ENCODE measurements around the gene FRMD4A.

FRMD4A gene

GRCh38 chr10:13656337-13657100, 674.2 kb downstream of the FRMD4A start:
- no peak overlapping the region for H3K27ac ChIP-seq (replicated peaks; ENCODE audit: low read length)
- no peak overlapping the region for H2BK15ac ChIP-seq (ENCODE audit: low read length)
- H2AFZ ChIP-seq (ENCODE audit: low read length), result no peak overlapping the region
- H4K91ac ChIP-seq (ENCODE audit: low read depth, low read length, poor library complexity), result peak overlapping the region; percentile 54
- DNase-seq (ENCODE audit: low spot score), result no peak
- no peaks in the 10 kb centered on the region for H3K79me1 ChIP-seq (ENCODE audit: low read depth, low read length)
- no CpG with 5 or more reads among the region's 68 CpGs for WGBS, 2 donors (ENCODE audit: extremely low coverage in 2 of 2, insufficient read length in 2 of 2, insufficient replicate concordance in 1 of 2)
- no peak overlapping the region for H4K8ac ChIP-seq (ENCODE audit: low read depth, low read length)
- no peaks in the 10 kb centered on the region for H3K9me3 ChIP-seq (replicated peaks in 1 of 2; ENCODE audit: control insufficient read depth in 2 of 2, insufficient read depth in 1 of 2, low read depth in 1 of 2, low read length in 2 of 2)
- H3K4ac ChIP-seq (ENCODE audit: low read length), result no peak overlapping the region
- no peak overlapping the region for H3K14ac ChIP-seq (ENCODE audit: low read length)
- H2BK120ac ChIP-seq (ENCODE audit: low read depth, low read length), result no peak overlapping the region
- H2AK5ac ChIP-seq (ENCODE audit: low read depth, low read length), result no peak overlapping the region
- peak overlapping the region; percentile 10 for H2BK5ac ChIP-seq (ENCODE audit: low read length)
- H3K18ac ChIP-seq (ENCODE audit: low read length), result peak overlapping the region; percentile 9
- no peaks in the 10 kb centered on the region for H3K27me3 ChIP-seq (ENCODE audit: control insufficient read depth in 3 of 3, insufficient read depth in 3 of 3, low read depth in 1 of 3, low read length in 3 of 3)
- peaks cover 37 to 98% of the 10 kb centered on the region in 2 donors for H3K36me3 ChIP-seq (replicated peaks in 1 of 2; ENCODE audit: control insufficient read depth in 2 of 2, insufficient read depth in 2 of 2, low read length in 2 of 2)
- H3K4me2 ChIP-seq (ENCODE audit: insufficient read depth, low read length, poor library complexity, severe bottlenecking), result no peak overlapping the region
- no peak overlapping the region for H3K9ac ChIP-seq (ENCODE audit: low read depth, low read length, poor library complexity)
- no peak overlapping the region for H2BK12ac ChIP-seq (ENCODE audit: low read length)
- H3K23ac ChIP-seq (ENCODE audit: low read depth, low read length, poor library complexity), result no peak overlapping the region
- H3K4me1 ChIP-seq (ENCODE audit: control insufficient read depth in 2 of 2, insufficient read depth in 1 of 2, low read depth in 1 of 2, low read length in 2 of 2), result peaks cover 0 to 11% of the 10 kb centered on the region in 2 donors
- no peak overlapping the region for H3K4me3 ChIP-seq (ENCODE audit: low read length in 2 of 2)

- H3K4me2 ChIP-seq (ENCODE audit: insufficient read depth, low read length, poor library complexity, severe bottlenecking), result no peak overlapping the region
- H2BK15ac ChIP-seq (ENCODE audit: low read length), result no peak overlapping the region
- H3K4ac ChIP-seq (ENCODE audit: low read length), result no peak overlapping the region
- H3K23ac ChIP-seq (ENCODE audit: low read depth, low read length, poor library complexity), result no peak overlapping the region
- DNase-seq (ENCODE audit: low spot score), result no peak
- H3K4me1 ChIP-seq (ENCODE audit: control insufficient read depth in 2 of 2, insufficient read depth in 1 of 2, low read depth in 1 of 2, low read length in 2 of 2), result peaks cover 0 to 2% of the 10 kb centered on the region in 2 donors
- peaks cover 41 to 99% of the 10 kb centered on the region in 2 donors for H3K36me3 ChIP-seq (replicated peaks in 1 of 2; ENCODE audit: control insufficient read depth in 2 of 2, insufficient read depth in 2 of 2, low read length in 2 of 2)
- no CpG with 5 or more reads among the region's 4 CpGs for WGBS, 2 donors (ENCODE audit: extremely low coverage in 2 of 2, insufficient read length in 2 of 2, insufficient replicate concordance in 1 of 2)
- no peak overlapping the region for H4K91ac ChIP-seq (ENCODE audit: low read depth, low read length, poor library complexity)
- H2BK120ac ChIP-seq (ENCODE audit: low read depth, low read length), result no peak overlapping the region
- no peak overlapping the region for H3K18ac ChIP-seq (ENCODE audit: low read length)
- H3K27ac ChIP-seq (replicated peaks; ENCODE audit: low read length), result no peak overlapping the region
- no peak overlapping the region for H2BK12ac ChIP-seq (ENCODE audit: low read length)
- H3K9me3 ChIP-seq (replicated peaks in 1 of 2; ENCODE audit: control insufficient read depth in 2 of 2, insufficient read depth in 1 of 2, low read depth in 1 of 2, low read length in 2 of 2), result no peaks in the 10 kb centered on the region
- H3K9ac ChIP-seq (ENCODE audit: low read depth, low read length, poor library complexity), result no peak overlapping the region
- H3K14ac ChIP-seq (ENCODE audit: low read length), result no peak overlapping the region
- no peaks in the 10 kb centered on the region for H3K79me1 ChIP-seq (ENCODE audit: low read depth, low read length)
- no peak overlapping the region for H3K4me3 ChIP-seq (ENCODE audit: low read length in 2 of 2)
- H3K27me3 ChIP-seq (ENCODE audit: control insufficient read depth in 3 of 3, insufficient read depth in 3 of 3, low read depth in 1 of 3, low read length in 3 of 3), result no peaks in the 10 kb centered on the region
- no peak overlapping the region for H2AK5ac ChIP-seq (ENCODE audit: low read depth, low read length)
- H4K8ac ChIP-seq (ENCODE audit: low read depth, low read length), result no peak overlapping the region
- H2AFZ ChIP-seq (ENCODE audit: low read length), result no peak overlapping the region
- no peak overlapping the region for H2BK5ac ChIP-seq (ENCODE audit: low read length)
Measured at GRCh38 chr10:13654846-13655245, 675.9 kb downstream of the FRMD4A start.

GRCh38 chr10:13654118-13654830, 676.5 kb downstream of the FRMD4A start:
- Histone ChIP-seq H4K8ac (ENCODE audit: low read depth, low read length) (no peak overlapping the region), H2AFZ (ENCODE audit: low read length) (no peak overlapping the region), H3K4me3 (ENCODE audit: low read length in 2 of 2) (no peak overlapping the region), H2BK15ac (ENCODE audit: low read length) (no peak overlapping the region), H3K9ac (ENCODE audit: low read depth, low read length, poor library complexity) (no peak overlapping the region), H2BK12ac (ENCODE audit: low read length) (no peak overlapping the region), H3K79me1 (ENCODE audit: low read depth, low read length) (no peaks in the 10 kb centered on the region), H3K9me3 (replicated peaks in 1 of 2; ENCODE audit: control insufficient read depth in 2 of 2, insufficient read depth in 1 of 2, low read depth in 1 of 2, low read length in 2 of 2) (no peaks in the 10 kb centered on the region), H3K23ac (ENCODE audit: low read depth, low read length, poor library complexity) (no peak overlapping the region), H4K91ac (ENCODE audit: low read depth, low read length, poor library complexity) (no peak overlapping the region), H3K4me2 (ENCODE audit: insufficient read depth, low read length, poor library complexity, severe bottlenecking) (no peak overlapping the region), H3K18ac (ENCODE audit: low read length) (no peak overlapping the region), H3K14ac (ENCODE audit: low read length) (no peak overlapping the region), H2BK5ac (ENCODE audit: low read length) (no peak overlapping the region), H3K4me1 (ENCODE audit: control insufficient read depth in 2 of 2, insufficient read depth in 1 of 2, low read depth in 1 of 2, low read length in 2 of 2) (peaks cover 0 to 2% of the 10 kb centered on the region in 2 donors), H3K36me3 (replicated peaks in 1 of 2; ENCODE audit: control insufficient read depth in 2 of 2, insufficient read depth in 2 of 2, low read length in 2 of 2) (peaks cover 41 to 99% of the 10 kb centered on the region in 2 donors), H3K4ac (ENCODE audit: low read length) (no peak overlapping the region), H2AK5ac (ENCODE audit: low read depth, low read length) (no peak overlapping the region), H2BK120ac (ENCODE audit: low read depth, low read length) (no peak overlapping the region), H3K27me3 (ENCODE audit: control insufficient read depth in 3 of 3, insufficient read depth in 3 of 3, low read depth in 1 of 3, low read length in 3 of 3) (no peaks in the 10 kb centered on the region), H3K27ac (replicated peaks; ENCODE audit: low read length) (no peak overlapping the region)
- DNase-seq (ENCODE audit: low spot score), result no peak
- no CpG with 5 or more reads among the region's 8 CpGs for WGBS, 2 donors (ENCODE audit: extremely low coverage in 2 of 2, insufficient read length in 2 of 2, insufficient replicate concordance in 1 of 2)

GRCh38 chr10:13652860-13653259, 677.9 kb downstream of the FRMD4A start:
- Histone ChIP-seq H2AFZ (ENCODE audit: low read length) (no peak overlapping the region), H4K91ac (ENCODE audit: low read depth, low read length, poor library complexity) (no peak overlapping the region), H3K9ac (ENCODE audit: low read depth, low read length, poor library complexity) (no peak overlapping the region), H2BK5ac (ENCODE audit: low read length) (no peak overlapping the region), H2BK120ac (ENCODE audit: low read depth, low read length) (no peak overlapping the region), H3K9me3 (replicated peaks in 1 of 2; ENCODE audit: control insufficient read depth in 2 of 2, insufficient read depth in 1 of 2, low read depth in 1 of 2, low read length in 2 of 2) (no peaks in the 10 kb centered on the region), H3K36me3 (replicated peaks in 1 of 2; ENCODE audit: control insufficient read depth in 2 of 2, insufficient read depth in 2 of 2, low read length in 2 of 2) (peaks cover 36 to 100% of the 10 kb centered on the region in 2 donors), H3K14ac (ENCODE audit: low read length) (no peak overlapping the region), H3K4me3 (ENCODE audit: low read length in 2 of 2) (no peak overlapping the region), H3K4me2 (ENCODE audit: insufficient read depth, low read length, poor library complexity, severe bottlenecking) (no peak overlapping the region), H4K8ac (ENCODE audit: low read depth, low read length) (no peak overlapping the region), H3K27me3 (ENCODE audit: control insufficient read depth in 3 of 3, insufficient read depth in 3 of 3, low read depth in 1 of 3, low read length in 3 of 3) (no peaks in the 10 kb centered on the region), H3K79me1 (ENCODE audit: low read depth, low read length) (no peaks in the 10 kb centered on the region), H3K4me1 (ENCODE audit: control insufficient read depth in 2 of 2, insufficient read depth in 1 of 2, low read depth in 1 of 2, low read length in 2 of 2) (peaks cover 0 to 2% of the 10 kb centered on the region in 2 donors), H3K18ac (ENCODE audit: low read length) (no peak overlapping the region), H2BK15ac (ENCODE audit: low read length) (no peak overlapping the region), H3K23ac (ENCODE audit: low read depth, low read length, poor library complexity) (no peak overlapping the region), H3K27ac (replicated peaks; ENCODE audit: low read length) (no peak overlapping the region), H3K4ac (ENCODE audit: low read length) (no peak overlapping the region), H2AK5ac (ENCODE audit: low read depth, low read length) (no peak overlapping the region), H2BK12ac (ENCODE audit: low read length) (no peak overlapping the region)
- no CpG with 5 or more reads among the region's 6 CpGs for WGBS, 2 donors (ENCODE audit: extremely low coverage in 2 of 2, insufficient read length in 2 of 2, insufficient replicate concordance in 1 of 2)
- DNase-seq (ENCODE audit: low spot score), result no peak

Data from neuronal stem cell (in vitro differentiated cells).